ENCODE results near the gene OPRL1. TPM values are rescaled to one million over a fixed set of nuclear protein-coding genes. Genes with fewer than 3 reads are reported as not detected.

OPRL1 gene
- polyA plus RNA-seq, 1 donor = 0.81 TPM

DNA sequence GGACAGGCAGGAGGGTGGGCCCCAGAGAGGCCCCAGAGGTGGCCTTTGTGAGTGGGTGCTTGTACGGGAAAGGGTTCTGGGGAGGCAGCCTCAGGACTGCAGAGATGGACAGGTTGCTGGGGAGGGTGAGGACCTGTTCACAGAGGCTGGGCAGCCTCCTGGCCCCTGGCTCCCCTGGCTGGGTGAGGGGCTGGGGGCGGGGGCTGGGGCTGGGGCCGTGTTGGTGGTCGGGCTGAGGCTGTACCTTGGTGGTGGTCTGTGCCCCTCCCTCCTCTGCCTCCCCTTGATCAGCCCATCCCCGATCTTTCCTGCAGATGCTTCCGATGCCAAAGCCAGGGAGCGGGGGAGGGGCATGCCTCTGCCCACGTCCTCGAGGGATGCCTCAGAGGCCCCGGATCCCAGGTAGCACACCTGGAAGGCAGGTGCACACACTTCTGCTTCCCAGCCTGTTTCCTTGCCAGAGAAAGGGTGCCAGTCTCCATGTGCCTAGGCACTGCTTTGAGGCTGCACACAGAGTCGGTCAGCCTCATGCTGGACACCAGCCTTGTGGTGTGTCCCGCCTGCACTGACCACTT lies 12.1 kb upstream of the OPRL1 start:
- no peak overlapping the region for H3K27ac ChIP-seq (ENCODE audit: low read length)
- WGBS (ENCODE audit: insufficient coverage, low lambda C conversion rate) = no CpG with 5 or more reads among the region's 12 CpGs
- no peak overlapping the region for H3K4me3 ChIP-seq (ENCODE audit: low read length)
- H3K4me1 ChIP-seq (ENCODE audit: control insufficient read depth, insufficient read depth, low read length) = peaks cover 18% of the 10 kb centered on the region
- no peaks in the 10 kb centered on the region for H3K9me3 ChIP-seq (ENCODE audit: control insufficient read depth, low read depth, low read length)
- DNase-seq = no peak
- no peaks in the 10 kb centered on the region for H3K27me3 ChIP-seq (ENCODE audit: control insufficient read depth, insufficient read depth, low read length)
- H3K36me3 ChIP-seq (ENCODE audit: control insufficient read depth, insufficient read depth, low read length) = no peaks in the 10 kb centered on the region

DNA sequence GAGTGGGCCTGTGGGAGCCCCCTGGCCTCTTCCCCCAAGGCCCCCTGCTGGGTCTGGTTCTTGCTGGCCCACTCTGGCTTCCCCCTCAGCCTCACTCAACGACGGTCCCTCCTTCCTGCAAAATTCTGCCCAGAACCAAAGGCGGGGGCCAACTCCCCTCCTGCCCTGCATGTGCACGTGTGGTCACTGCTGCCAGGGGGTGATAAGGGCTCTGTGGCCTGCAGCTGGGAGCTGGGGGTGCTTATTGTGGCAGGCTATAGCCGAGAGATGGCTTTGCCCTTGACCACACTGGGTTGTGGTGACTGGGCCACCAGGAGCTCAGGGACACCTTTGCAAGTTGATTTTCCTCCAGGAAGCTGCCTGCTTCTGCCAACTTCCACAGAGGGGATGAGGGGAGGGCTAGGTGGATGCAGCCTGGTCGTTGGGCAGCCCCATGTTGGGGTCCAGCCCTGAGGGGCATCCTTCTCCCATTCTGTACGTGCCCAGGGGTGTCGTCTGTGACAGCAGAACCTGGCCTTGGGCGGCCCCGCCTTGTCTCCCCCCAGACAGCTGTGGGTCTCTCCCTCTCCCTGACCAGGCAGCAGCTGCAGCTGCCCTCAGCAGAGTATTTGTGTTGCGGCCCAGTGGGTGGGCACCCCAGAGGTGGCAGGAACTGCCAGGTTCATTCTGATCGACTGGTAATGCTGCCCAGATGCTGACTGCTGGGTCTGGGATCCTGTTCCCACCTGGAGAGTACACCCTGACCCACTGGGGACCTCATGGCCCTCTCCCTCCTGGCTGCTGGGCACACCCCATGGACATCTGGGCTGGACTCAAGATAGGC lies 11.3 kb upstream of the OPRL1 start:
- no peaks in the 10 kb centered on the region for H3K27me3 ChIP-seq (ENCODE audit: control insufficient read depth, insufficient read depth, low read length)
- no peak overlapping the region for H3K27ac ChIP-seq (ENCODE audit: low read length)
- no peak for DNase-seq
- H3K4me3 ChIP-seq (ENCODE audit: low read length) = no peak overlapping the region
- no peaks in the 10 kb centered on the region for H3K36me3 ChIP-seq (ENCODE audit: control insufficient read depth, insufficient read depth, low read length)
- H3K9me3 ChIP-seq (ENCODE audit: control insufficient read depth, low read depth, low read length) = no peaks in the 10 kb centered on the region
- peaks cover 18% of the 10 kb centered on the region for H3K4me1 ChIP-seq (ENCODE audit: control insufficient read depth, insufficient read depth, low read length)
- no CpG with 5 or more reads among the region's 12 CpGs for WGBS (ENCODE audit: insufficient coverage, low lambda C conversion rate)

DNA sequence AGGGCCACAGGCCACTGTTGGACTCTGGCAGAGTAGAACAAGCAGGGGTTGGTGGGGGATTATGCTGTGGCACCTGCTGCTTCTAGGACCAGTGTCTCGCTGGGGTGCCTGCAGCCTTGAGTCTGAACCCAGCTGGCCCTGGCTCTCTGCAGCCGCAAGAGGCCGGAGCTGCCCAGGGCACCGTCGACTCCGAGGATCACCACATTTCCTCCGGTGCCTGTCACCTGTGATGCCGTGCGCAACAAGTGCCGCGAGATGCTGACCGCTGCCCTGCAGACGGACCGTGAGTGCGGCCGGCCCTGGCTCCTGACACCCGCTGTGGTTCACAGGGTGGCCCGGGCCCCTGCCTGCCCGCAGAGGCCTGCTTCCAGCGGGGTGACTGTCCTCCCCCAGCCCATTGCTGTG lies 10.7 kb upstream of the OPRL1 start:
- Histone ChIP-seq H3K36me3 (ENCODE audit: control insufficient read depth, insufficient read depth, low read length) (no peaks in the 10 kb centered on the region), H3K9me3 (ENCODE audit: control insufficient read depth, low read depth, low read length) (no peaks in the 10 kb centered on the region), H3K27ac (ENCODE audit: low read length) (no peak overlapping the region), H3K4me3 (ENCODE audit: low read length) (no peak overlapping the region), H3K4me1 (ENCODE audit: control insufficient read depth, insufficient read depth, low read length) (peaks cover 14% of the 10 kb centered on the region), H3K27me3 (ENCODE audit: control insufficient read depth, insufficient read depth, low read length) (no peaks in the 10 kb centered on the region)
- WGBS (ENCODE audit: insufficient coverage, low lambda C conversion rate) = no CpG with 5 or more reads among the region's 20 CpGs
- no peak for DNase-seq

DNA sequence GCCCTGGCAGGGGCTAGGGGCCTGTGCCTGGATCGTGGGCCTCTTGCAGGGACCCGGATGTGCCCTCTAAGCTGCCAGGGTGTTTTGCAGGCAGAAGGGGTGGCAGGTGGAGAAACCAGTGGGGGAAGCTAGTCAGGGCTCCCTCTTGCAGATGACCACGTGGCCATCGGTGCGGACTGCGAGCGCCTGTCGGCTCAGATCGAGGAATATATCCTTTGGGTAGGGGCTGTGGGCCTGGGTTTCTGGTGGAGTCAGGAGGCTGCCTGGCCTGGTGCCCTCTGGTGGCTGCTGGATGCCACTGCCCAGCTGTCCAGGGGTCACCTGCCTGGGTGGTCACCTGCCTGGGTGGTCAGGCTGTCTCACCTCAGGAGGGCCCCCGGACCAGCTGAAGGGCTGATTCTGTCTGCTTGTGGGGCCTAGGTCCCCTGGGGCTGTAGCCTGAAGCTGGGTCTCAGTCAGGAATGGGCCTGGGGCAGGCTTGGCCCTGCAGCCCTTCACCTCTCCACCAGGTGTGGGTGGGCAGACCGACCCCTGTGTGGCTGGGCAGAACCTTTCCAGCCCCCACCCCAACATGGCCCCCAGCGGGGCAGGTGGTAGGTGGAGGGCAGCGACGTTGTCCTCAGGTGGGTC lies 10.2 kb upstream of the OPRL1 start:
- Histone ChIP-seq H3K36me3 (ENCODE audit: control insufficient read depth, insufficient read depth, low read length) (no peaks in the 10 kb centered on the region), H3K4me1 (ENCODE audit: control insufficient read depth, insufficient read depth, low read length) (peaks cover 14% of the 10 kb centered on the region), H3K27me3 (ENCODE audit: control insufficient read depth, insufficient read depth, low read length) (no peaks in the 10 kb centered on the region), H3K9me3 (ENCODE audit: control insufficient read depth, low read depth, low read length) (no peaks in the 10 kb centered on the region), H3K4me3 (ENCODE audit: low read length) (no peak overlapping the region), H3K27ac (ENCODE audit: low read length) (no peak overlapping the region)
- WGBS (ENCODE audit: insufficient coverage, low lambda C conversion rate) = no CpG with 5 or more reads among the region's 14 CpGs
- no peak for DNase-seq

DNA sequence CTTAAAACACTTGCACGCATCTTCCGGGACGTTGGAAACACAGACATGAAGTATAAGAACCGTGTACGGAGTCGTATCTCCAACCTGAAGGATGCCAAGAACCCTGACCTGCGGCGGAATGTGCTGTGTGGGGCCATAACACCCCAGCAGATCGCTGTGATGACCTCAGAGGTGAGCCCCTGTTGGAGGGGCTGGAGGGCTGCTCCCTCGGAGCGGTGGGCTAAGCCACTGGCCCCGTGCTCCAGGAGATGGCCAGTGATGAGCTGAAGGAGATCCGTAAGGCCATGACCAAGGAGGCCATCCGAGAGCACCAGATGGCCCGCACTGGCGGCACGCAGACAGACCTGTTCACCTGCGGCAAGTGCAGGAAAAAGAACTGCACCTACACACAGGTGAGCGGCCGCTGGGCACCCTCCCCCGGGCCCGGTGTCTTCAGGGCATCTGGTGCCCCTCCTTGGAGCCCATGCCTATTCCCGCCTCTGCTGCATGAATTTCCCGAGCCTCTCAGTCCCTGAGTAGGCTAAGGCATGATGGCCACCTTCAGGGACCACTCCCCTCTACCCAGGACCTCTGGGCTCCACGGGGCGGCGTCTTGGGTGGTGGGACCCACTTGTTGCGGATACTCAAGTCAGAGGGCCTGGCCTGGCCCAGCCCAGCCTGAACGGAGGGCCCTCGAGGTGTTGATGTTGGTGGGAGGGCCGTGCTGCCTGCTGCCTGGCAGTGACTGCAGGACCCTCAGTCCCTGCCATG lies 9.5 kb upstream of the OPRL1 start:
- no peak overlapping the region for H3K4me3 ChIP-seq (ENCODE audit: low read length)
- H3K36me3 ChIP-seq (ENCODE audit: control insufficient read depth, insufficient read depth, low read length) = no peaks in the 10 kb centered on the region
- no CpG with 5 or more reads among the region's 31 CpGs for WGBS (ENCODE audit: insufficient coverage, low lambda C conversion rate)
- H3K9me3 ChIP-seq (ENCODE audit: control insufficient read depth, low read depth, low read length) = no peaks in the 10 kb centered on the region
- H3K4me1 ChIP-seq (ENCODE audit: control insufficient read depth, insufficient read depth, low read length) = peaks cover 9% of the 10 kb centered on the region
- DNase-seq = no peak
- no peak overlapping the region for H3K27ac ChIP-seq (ENCODE audit: low read length)
- no peaks in the 10 kb centered on the region for H3K27me3 ChIP-seq (ENCODE audit: control insufficient read depth, insufficient read depth, low read length)

DNA sequence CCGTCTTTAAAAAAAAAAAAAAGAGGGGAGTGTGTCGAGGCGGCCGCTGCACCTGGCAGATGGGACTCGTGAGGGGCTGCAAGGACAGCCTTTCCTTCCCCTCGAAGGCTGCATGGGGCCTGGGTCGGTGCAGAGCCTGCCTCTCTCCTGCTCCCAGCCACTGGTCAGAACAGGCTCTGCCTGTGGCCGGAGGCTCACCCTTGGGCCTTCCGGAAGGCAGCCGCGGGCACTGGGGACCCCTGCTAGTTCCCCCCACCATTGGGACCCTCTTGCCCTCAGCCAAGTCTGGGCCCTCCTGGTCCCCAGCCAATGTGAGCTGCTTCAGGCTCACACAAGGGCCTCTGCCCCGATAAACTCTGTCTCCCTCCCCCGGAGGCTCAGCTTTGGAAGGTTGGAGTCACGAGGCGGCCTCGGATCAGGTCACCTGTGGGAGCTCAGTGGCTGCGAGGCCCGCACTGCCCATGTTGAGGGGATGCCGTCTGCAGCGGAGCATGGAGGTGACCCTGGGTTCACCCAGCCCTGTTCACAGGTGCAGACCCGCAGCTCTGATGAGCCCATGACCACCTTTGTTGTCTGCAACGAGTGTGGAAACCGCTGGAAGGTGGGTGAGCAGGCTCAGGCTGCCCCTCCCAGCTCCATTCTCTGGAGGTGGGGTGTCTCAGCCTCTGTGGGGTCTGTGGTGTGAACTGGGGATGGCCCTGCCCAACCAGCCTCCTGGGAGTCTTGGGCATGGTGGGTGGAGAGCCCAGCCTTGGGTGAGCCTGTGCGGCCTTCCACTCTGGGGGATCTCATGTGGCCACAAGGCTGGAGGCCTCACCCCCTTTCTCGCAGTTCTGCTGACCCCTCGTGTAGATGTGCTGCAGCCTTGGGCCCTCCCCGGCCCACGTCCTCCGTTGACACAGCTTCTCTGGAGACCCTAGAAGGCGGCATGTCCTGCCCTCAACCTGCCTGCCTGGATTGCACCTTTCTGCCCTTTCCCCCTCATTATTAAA lies 8.2 kb upstream of the OPRL1 start:
- DNase-seq = no peak
- no peaks in the 10 kb centered on the region for H3K27me3 ChIP-seq (ENCODE audit: control insufficient read depth, insufficient read depth, low read length)
- no peak overlapping the region for H3K4me3 ChIP-seq (ENCODE audit: low read length)
- WGBS (ENCODE audit: insufficient coverage, low lambda C conversion rate) = no CpG with 5 or more reads among the region's 30 CpGs
- no peaks in the 10 kb centered on the region for H3K9me3 ChIP-seq (ENCODE audit: control insufficient read depth, low read depth, low read length)
- no peaks in the 10 kb centered on the region for H3K4me1 ChIP-seq (ENCODE audit: control insufficient read depth, insufficient read depth, low read length)
- H3K36me3 ChIP-seq (ENCODE audit: control insufficient read depth, insufficient read depth, low read length) = no peaks in the 10 kb centered on the region
- no peak overlapping the region for H3K27ac ChIP-seq (ENCODE audit: low read length)

DNA sequence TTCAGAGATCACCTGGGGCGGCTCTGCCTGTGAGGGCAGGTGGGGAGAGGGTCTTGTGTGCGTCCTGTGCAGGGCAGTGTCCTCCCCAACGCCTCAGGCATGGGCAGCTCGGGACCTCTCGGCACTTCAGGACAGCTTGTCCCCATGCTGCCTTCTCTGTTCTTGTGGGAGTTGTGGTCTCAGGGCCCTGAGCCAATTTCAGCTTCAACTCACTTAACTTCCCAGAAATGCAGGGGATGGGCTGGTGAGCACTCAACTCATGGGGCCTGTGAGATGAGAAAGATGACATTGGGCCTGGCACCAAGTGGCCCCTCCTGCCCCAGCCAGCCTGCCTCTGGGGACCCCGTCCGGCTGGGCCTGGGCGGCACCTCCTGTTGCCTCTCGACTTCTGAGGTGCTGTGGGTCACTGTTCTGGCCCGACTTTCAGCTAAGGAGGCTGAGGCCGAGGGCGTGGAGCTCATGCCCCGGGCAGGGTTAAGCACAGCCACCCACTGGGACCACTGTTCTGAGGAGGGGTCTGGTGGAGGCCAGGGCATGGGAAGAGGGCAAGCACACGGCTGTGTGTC lies 7.3 kb upstream of the OPRL1 start:
- H3K4me3 ChIP-seq (ENCODE audit: low read length) = no peak overlapping the region
- no CpG with 5 or more reads among the region's 14 CpGs for WGBS (ENCODE audit: insufficient coverage, low lambda C conversion rate)
- H3K27me3 ChIP-seq (ENCODE audit: control insufficient read depth, insufficient read depth, low read length) = no peaks in the 10 kb centered on the region
- H3K27ac ChIP-seq (ENCODE audit: low read length) = no peak overlapping the region
- no peak for DNase-seq
- H3K4me1 ChIP-seq (ENCODE audit: control insufficient read depth, insufficient read depth, low read length) = no peaks in the 10 kb centered on the region
- no peaks in the 10 kb centered on the region for H3K9me3 ChIP-seq (ENCODE audit: control insufficient read depth, low read depth, low read length)
- no peaks in the 10 kb centered on the region for H3K36me3 ChIP-seq (ENCODE audit: control insufficient read depth, insufficient read depth, low read length)

DNA sequence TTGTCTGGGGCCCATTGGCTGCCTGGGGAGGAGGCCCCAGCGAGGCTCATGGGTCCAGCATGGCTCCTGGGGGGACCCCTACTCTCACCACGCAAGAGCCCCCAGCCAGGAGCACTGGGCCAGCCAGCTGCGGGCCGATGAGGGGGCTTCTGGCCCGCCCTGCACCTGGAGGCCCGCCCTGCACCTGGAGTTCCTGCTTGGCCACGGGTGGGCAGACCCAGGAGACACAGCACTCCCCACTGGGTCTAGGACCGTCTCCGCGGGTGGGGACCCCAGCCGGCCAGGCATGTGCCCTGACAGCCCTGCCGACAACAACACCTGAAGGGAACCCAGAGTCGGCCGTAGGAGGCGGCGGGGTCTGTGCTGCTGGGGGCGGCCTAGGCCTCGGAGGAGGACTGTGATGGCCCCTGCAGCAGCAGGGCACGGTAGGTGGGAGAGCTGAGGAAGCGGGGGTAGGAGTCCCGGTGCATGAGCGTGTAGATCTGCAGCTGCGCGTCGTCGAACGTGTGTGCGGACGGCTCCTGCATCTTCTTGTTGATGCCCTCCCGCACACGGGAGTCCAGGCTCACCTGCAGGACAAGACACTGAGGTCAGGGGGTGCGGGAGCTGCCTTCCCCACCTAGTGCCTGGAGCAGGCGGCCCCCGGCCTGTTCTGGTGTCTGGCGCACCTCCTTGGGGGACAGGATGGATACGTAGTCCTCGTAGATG lies 6.3 kb upstream of the OPRL1 start:
- no peaks in the 10 kb centered on the region for H3K9me3 ChIP-seq (ENCODE audit: control insufficient read depth, low read depth, low read length)
- DNase-seq = no peak
- H3K27me3 ChIP-seq (ENCODE audit: control insufficient read depth, insufficient read depth, low read length) = peaks cover 6% of the 10 kb centered on the region
- H3K27ac ChIP-seq (ENCODE audit: low read length) = no peak overlapping the region
- no CpG with 5 or more reads among the region's 37 CpGs for WGBS (ENCODE audit: insufficient coverage, low lambda C conversion rate)
- H3K36me3 ChIP-seq (ENCODE audit: control insufficient read depth, insufficient read depth, low read length) = no peaks in the 10 kb centered on the region
- H3K4me3 ChIP-seq (ENCODE audit: low read length) = no peak overlapping the region
- H3K4me1 ChIP-seq (ENCODE audit: control insufficient read depth, insufficient read depth, low read length) = peaks cover 6% of the 10 kb centered on the region

DNA sequence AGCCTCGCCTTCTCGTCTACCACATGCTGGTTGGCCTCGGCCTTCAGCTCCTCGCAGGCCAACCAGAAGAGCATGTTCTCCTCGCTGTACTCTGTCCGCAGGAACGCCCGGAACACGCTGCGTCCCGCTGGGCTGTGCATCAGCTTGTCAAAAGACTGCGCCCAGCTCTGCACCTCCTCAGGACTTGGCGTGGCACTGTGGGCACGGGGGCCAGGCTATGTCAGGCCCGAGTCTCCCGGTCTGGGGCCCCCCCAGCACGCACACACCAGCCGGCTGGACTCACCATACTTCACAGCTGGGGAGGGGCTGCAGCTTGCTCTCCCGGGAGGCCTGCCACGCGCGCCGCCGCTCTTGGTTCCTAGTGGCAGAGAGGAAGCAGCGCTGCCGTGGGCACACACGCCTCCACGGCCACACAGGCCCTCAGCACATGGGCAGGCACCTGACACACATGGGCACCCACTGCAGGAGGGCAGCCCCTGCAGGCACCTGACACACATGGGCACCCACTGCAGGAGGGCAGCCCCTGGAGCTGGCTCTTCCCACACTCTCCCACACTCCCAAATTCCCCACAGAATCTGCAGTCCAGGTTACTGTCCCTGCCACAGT lies 5.6 kb upstream of the OPRL1 start:
- H3K36me3 ChIP-seq (ENCODE audit: control insufficient read depth, insufficient read depth, low read length) = no peaks in the 10 kb centered on the region
- H3K27ac ChIP-seq (ENCODE audit: low read length) = no peak overlapping the region
- peaks cover 12% of the 10 kb centered on the region for H3K27me3 ChIP-seq (ENCODE audit: control insufficient read depth, insufficient read depth, low read length)
- H3K4me3 ChIP-seq (ENCODE audit: low read length) = no peak overlapping the region
- no CpG with 5 or more reads among the region's 28 CpGs for WGBS (ENCODE audit: insufficient coverage, low lambda C conversion rate)
- peaks cover 12% of the 10 kb centered on the region for H3K4me1 ChIP-seq (ENCODE audit: control insufficient read depth, insufficient read depth, low read length)
- H3K9me3 ChIP-seq (ENCODE audit: control insufficient read depth, low read depth, low read length) = no peaks in the 10 kb centered on the region
- DNase-seq = no peak

All from large intestine (tissue), 3 donors.